Gastroesophageal sphincter (tissue), 3 donors: ENCODE measurements around the gene BTBD2.

Source experiments
- EP300 ChIP-seq: sonication (generic); formaldehyde crosslinking; IDR thresholded peaks from one replicate; pipeline ENCODE4 v1.6.1; 2017; ENCODE audit warnings: antibody characterized with exemption, mild to moderate bottlenecking
- POLR2A ChIP-seq, 2 donors: fragments of 450-650 bp; IDR thresholded peaks; one replicate each; pipeline ENCODE4 v1.6.1; 2017; ENCODE audit warnings: antibody characterized with exemption in 2 of 2, mild to moderate bottlenecking in 2 of 2, moderate library complexity in 1 of 2
- POLR2AphosphoS5 ChIP-seq: sonication (generic); formaldehyde crosslinking; IDR thresholded peaks from one replicate; pipeline ENCODE4 v1.6.1; 2017; ENCODE audit warnings: antibody characterized with exemption
- TF ChIP-seq, protein P1 (sequence below), 4 experiments: fragments of 200-600 bp in 2 of 4; fragments of 450-650 bp in 2 of 4; sonication (generic) in 1 of 4; IDR thresholded peaks; one replicate each; pipeline ENCODE4 v1.5.1; 2017 to 2019; ENCODE audit warnings: antibody characterized with exemption in 4 of 4, mild to moderate bottlenecking in 2 of 4, moderate library complexity in 2 of 4

DNA sequence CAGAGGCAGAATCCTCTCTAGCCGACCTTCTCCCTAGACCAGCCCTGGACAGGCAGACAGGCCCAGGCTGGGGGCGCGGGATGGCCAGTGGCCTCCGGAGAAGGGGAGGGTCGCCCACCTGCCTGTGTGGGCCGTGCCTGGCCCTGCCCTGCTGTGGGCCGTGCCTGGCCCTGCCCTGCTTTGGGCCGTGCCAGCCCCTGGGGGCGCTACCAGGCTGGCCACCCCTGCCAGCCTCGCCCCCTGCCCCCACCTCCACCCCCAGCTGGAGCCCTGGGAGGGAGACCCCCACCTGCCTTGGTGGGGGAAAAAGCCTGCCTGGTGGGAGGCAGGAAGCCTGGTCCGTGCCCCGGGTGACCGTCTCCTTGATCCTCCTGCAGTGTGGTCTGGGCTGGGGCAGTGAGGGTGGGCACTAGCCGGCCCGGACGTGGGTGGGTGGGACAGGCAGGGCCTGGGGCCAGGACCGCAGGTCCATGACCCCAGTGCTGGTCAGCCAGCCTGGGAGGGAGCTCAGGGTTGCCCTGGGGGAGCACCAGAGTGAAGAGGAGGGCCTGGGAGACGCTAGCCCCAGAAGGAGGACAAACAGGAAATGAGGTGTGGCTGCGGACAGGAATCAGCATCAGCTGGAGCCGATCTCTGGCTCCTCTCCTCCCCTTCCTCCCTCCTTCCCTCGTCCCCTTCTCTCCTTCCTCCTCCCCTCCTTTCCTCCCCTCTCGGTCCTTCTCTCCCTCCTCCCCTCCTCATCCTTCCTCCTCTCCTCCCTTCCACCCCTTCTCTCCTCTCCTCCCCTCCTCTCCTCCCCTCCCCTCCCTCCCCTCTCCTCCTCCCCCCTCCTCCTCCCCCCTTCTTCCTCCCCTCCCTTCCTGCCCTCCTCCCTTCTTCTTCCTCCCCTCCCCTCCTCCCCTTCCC lies 40.7 kb upstream of the BTBD2 start:
- TF ChIP-seq POLR2A (IDR thresholded peaks at IDR 0.05) (peak in 1 of 2 donors; percentile 47), EP300 (no peak), POLR2AphosphoS5 (peak; percentile 79)
- TF ChIP-seq, protein P1, sequence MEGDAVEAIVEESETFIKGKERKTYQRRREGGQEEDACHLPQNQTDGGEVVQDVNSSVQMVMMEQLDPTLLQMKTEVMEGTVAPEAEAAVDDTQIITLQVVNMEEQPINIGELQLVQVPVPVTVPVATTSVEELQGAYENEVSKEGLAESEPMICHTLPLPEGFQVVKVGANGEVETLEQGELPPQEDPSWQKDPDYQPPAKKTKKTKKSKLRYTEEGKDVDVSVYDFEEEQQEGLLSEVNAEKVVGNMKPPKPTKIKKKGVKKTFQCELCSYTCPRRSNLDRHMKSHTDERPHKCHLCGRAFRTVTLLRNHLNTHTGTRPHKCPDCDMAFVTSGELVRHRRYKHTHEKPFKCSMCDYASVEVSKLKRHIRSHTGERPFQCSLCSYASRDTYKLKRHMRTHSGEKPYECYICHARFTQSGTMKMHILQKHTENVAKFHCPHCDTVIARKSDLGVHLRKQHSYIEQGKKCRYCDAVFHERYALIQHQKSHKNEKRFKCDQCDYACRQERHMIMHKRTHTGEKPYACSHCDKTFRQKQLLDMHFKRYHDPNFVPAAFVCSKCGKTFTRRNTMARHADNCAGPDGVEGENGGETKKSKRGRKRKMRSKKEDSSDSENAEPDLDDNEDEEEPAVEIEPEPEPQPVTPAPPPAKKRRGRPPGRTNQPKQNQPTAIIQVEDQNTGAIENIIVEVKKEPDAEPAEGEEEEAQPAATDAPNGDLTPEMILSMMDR (IDR thresholded peaks at IDR 0.05): peak in 1 of 4 experiments; percentile 26
